Measurements from ENCODE around the gene PLCL2. TPM values are rescaled to one million over a fixed set of nuclear protein-coding genes. Genes with fewer than 3 reads are reported as not detected.

Gene PLCL2
- total and polyA plus RNA-seq, 10 of the 15 experiments (the other 5 are each of a cell fraction or from before 2014, with no cell fraction given): 7.5 to 37.3 (median 21.7) TPM

- no peaks in the 10 kb centered on the region for H3K27me3 ChIP-seq (replicated peaks in 1 of 2; ENCODE audit: control insufficient read depth in 2 of 2, insufficient read depth in 2 of 2, low read length in 1 of 2)
- no peaks in the 10 kb centered on the region for H3K36me3 ChIP-seq (ENCODE audit: control insufficient read depth in 2 of 2, insufficient read depth in 2 of 2, low read length in 1 of 2)
- H3K79me2 ChIP-seq (ENCODE audit: control insufficient read depth, insufficient read depth, low read length): no peaks in the 10 kb centered on the region
- H3K4me2 ChIP-seq (ENCODE audit: control insufficient read depth, insufficient read depth): no peak overlapping the region
- no peak overlapping the region for H3K4me3 ChIP-seq
- intact Hi-C loops (cut with micrococcal nuclease; ENCODE audit: unreplicated experiment): no loop called here
- DNase-seq (ENCODE audit: low read depth, low spot score) (no peak), FAIRE-seq (no peak), ATAC-seq (no peak)
- no peaks in the 10 kb centered on the region for H4K20me1 ChIP-seq (ENCODE audit: control insufficient read depth, insufficient read depth)
- ChIA-PET CTCF (no interaction called here), RAD21 (ENCODE audit: unreplicated experiment) (no interaction called here), SMC1A (ENCODE audit: uncharacterized antibody, unreplicated experiment) (no interaction called here), POLR2A (interaction anchor here (0.5 kb wide), 1 partner anchor 32 kb away, joined by 5 read pairs; no protein-coding TSS in a partner anchor)
- 47% methylated on average over 3 of the region's 5 CpGs for whole genome bisulfite sequencing (ENCODE audit: insufficient coverage, insufficient replicate concordance, low lambda C conversion rate, missing lambda C conversion rate)
- no TSS peak for BruUV-seq (replicated peaks)
- no peak overlapping the region for H3K9ac ChIP-seq (ENCODE audit: control insufficient read depth, insufficient read depth, low read length)
- H3K9me3 ChIP-seq (replicated peaks; ENCODE audit: control insufficient read depth, insufficient read depth, low read length): peaks cover 3% of the 10 kb centered on the region; the same call in 2 of the 3 replicates
- H3K27ac ChIP-seq (ENCODE audit: control insufficient read depth, insufficient read depth): no peak overlapping the region
- H2AFZ ChIP-seq (ENCODE audit: control insufficient read depth, low read depth, low read length): no peak overlapping the region
- in situ Hi-C loops (cut with MboI): no loop called here
- no peak for TF ChIP-seq PAX8 (IDR thresholded peaks at IDR 0.05)
- no peak for TF ChIP-seq RCOR1 (conservative IDR thresholded peaks at IDR 0.05; ENCODE audit: low read depth, low read length)
- TF ChIP-seq KAT2A (conservative IDR thresholded peaks at IDR 0.05; ENCODE audit: control insufficient read depth, low read depth, low read length): no peak
- no peak for TF ChIP-seq RELB (IDR thresholded peaks at IDR 0.05; ENCODE audit: low read depth)
- no peak for TF ChIP-seq RBBP5 (conservative IDR thresholded peaks at IDR 0.05)
- TF ChIP-seq SPI1 (IDR thresholded peaks at IDR 0.05; ENCODE audit: borderline replicate concordance, insufficient read depth, low read depth, low read length): no peak
- no peak for TF ChIP-seq BCLAF1 (IDR thresholded peaks at IDR 0.05)
- TF ChIP-seq ZZZ3 (IDR thresholded peaks at IDR 0.05; ENCODE audit: control insufficient read depth, insufficient read length, low read depth): no peak
- no peak for TF ChIP-seq ZNF622 (IDR thresholded peaks at IDR 0.05)
- no peaks in the 10 kb centered on the region for H3K4me1 ChIP-seq (ENCODE audit: control insufficient read depth, insufficient read depth, low read length)
Observed at GRCh38 chr3:17119201-17120072, 234.7 kb downstream of the PLCL2 start.

Data from GM12878 (cell line).